ENCODE data around the gene FAM181A. TPM values are rescaled to one million over a fixed set of nuclear protein-coding genes. Genes with fewer than 3 reads are reported as not detected.
A peak's percentile ranks its signal among the peaks of the same experiment; 100 is the strongest.

FAM181A gene
- polyA plus RNA-seq, 3 donors, result not detected

GRCh38 chr14:93929048-93929535, 1.9 kb downstream of the FAM181A start:
- DNase-seq, result no peak

GRCh38 chr14:93929657-93930056, 2.5 kb downstream of the FAM181A start:
- no peak for DNase-seq

- DNase-seq, result no peak
These were observed 3.3 kb downstream of the FAM181A start for GRCh38 chr14:93930296-93930988.

DNA sequence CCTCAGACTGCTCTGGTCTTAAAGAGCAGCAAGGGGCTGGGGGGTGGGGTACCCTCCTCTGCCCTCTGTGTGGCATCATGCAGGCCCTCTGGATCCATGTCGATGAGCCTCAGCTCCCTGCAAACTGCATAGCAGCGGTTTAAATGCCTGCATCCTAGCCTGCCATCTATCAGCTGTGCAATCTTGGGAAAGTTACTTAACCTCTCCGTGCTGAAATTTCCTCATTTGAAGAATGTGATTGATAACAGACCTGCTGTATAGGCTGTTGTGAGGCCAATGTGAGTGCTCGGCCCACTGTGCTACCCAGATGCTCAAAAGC, 3.8 kb downstream of the FAM181A start:
- DNase-seq, result no peak

- no peak for DNase-seq
These were observed 5.5 kb downstream of the FAM181A start for GRCh38 chr14:93932642-93933041.

DNA sequence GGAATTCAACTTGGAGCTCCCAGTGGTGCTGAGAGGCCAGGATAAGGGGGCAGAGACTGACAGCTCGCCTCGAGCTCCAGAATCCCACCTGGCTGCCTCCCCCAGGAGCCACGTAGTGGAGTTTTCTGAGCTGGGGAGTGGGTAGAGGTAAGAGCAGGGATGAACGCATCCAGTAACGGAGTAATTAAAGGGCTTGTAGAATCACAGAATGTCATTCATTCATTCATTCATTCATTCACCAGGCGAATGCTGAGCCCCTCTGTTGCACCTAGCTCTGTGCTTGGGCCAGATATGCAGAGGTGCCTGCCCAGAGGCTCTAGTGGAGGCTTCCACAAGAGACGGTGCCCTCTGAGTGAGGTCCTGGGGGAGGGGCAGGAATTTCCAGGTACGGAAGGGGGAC, 8.1 kb downstream of the FAM181A start:
- DNase-seq, result no peak

GRCh38 chr14:93936245-93936644, 9.1 kb downstream of the FAM181A start:
- DNase-seq, result no peak

DNA sequence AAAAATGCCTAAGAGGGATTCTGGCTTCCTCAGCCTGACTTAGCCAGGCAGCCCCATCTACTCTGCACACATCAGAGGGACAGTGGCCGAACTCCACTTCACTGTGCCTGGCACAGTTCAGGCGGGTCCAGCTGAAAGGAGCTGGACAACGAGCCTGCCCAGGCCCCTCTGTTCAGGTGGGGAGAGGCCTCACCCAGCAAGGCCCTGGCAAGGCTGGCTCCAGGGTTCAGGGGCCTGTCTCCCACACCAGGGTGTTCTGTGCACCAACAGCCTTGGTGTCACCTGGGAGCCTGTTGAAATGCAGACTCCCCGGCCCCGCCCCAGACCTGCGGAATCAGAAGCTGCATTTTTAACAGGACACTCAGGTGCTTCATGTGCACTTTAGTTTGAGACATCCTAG, 9.8 kb downstream of the FAM181A start:
- DNase-seq, result no peak

GRCh38 chr14:93937519-93937918, 10.4 kb downstream of the FAM181A start:
- no peak for DNase-seq

DNA sequence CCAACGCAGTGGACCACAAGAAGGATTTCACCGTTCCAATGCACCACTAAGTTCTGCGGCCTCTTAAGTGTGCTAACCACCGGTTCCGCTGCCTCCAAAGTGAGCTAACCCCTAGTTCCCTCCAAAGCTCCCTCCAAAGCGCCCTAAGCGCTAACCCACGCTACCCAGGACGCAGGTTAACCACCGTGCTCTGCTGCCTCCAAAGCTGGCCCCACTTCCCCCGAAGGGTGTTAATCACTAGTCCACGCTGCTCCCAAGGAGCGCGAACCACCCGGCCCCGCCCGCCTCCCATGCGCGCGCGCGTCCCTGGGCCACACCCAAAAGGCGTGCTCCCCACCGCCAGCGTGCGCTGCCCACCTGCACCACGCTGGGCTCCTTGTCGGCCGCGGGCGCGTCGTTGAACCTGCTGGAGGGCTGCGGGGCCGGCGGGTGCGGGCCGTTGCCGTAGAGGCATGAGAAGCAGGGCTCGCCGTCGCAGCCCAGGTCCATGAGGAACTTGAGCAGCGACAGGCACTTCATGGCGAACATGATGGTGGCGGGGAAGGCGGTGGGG, 11.7 kb downstream of the FAM181A start:
- DNase-seq, result no peak

DNA sequence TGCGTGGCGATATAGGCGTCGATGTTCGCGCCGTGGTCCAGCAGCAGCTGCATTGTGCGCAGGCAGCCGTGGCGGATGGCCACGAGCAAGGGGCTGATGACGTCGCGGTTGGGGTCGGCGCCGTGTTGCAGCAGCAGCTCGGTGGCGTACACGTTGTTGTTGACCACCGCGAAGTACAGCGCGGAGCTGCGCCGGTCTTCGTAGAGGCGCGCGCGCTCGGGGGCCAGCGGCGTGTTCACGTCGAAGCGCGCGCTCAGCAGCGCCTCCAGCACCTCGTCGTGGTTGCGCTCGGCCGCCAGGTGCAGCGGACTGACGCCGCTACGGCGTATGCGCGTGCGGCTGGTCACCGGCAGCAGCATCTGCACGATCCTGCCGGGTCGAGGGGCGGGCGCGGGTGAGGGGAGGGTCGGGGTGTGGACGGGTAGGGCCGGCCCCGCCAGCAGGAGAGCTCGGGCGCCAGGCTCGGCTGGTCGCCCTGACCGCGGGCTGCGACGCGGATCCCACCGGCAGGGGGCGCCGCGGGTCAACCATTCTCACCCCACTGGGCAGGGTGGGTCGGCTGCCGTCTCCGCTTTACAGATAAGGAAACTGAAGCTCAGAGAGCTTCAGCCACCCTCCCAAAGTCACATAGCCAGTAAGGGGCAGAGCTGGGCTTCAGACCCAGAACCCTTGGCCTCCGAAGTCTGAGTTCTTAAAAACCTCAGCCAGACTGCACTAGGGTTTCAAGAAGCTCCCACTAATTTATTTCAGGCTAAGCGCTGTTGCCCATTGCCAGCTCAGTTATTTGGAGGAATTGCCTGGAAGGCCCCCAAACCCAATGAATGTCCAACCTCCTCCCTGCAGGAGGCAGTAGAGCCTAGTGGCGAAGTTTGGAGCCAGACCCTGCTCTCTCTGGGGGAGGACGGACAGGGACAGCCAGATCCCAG, 12.4 kb downstream of the FAM181A start:
- DNase-seq, result peak; percentile 50

- no peak for DNase-seq
These were observed 13.3 kb downstream of the FAM181A start for GRCh38 chr14:93940437-93940836.

- DNase-seq, result no peak
These were observed 14.3 kb downstream of the FAM181A start for GRCh38 chr14:93941293-93941910.

- no peak for DNase-seq
These were observed 15.9 kb downstream of the FAM181A start for GRCh38 chr14:93943052-93943451.

DNA sequence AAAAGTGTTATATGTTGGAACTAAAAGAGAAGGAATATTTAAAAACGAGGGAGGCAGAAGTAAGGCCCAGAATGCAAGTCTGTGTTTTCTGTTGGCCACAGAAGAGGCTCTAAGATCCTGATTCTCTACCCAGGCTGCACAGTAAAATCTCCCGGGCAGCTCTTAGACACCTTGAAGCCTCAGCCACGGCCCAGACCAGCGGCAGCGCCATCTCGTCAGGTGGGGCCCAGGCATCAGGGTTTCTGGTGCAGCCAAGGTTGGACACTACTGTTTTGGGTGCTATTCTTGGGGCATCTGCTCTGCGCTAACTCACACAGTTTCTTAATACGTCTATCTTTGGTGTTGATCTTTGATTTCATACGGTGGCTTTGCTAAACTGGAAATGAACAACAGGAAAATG, 16.8 kb downstream of the FAM181A start:
- no peak for DNase-seq

DNA sequence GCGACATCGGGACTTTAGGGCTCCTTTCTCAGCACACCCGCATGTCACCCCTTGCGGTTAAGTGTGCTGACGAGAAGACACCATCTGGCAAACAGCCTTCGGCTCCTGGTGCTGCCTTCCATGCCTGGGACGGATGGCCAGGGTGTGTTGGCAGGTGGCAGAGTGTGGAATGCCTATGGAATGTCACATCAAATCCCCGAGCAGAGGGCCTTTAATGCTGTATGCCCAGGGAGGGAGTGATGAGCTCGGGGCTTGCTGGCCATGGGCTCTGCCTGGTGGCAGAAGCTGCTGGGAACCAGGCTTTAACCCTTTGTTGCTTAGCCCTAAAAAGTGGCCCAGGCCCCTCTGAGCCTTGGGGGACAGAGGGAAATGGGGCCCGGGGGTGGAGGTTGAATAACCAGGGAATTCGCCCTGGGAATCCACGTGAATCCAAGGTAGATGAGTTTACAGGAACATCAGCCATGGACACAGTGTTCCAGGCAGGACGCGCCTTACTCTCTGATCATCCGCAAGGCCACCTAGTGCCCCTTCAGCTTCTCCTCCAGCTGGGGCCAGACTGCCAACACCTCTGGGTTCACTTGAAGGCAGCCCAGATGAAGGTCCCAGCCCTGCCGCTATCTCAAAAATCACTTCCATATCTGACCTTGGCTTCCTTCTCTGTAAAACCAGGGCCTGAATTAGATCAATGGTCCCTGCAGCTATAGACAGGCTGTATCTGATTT, 17.4 kb downstream of the FAM181A start:
- DNase-seq, result no peak

DNA sequence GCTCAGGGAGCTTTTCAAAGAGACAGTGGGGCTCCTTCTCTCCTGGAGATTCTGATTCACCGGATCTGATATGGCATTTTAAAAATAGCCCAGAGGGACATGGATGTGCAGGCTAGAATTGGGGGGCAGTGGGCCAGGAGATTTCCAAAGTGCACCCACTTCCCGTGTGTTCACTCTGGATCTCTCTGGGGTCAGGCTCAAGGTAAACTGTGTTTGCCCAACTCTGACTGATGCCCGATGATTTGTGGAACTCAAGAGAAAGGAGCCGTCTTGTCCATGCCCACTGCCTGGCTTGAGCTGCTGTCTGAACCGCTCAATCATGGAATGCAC, 17.9 kb downstream of the FAM181A start:
- DNase-seq, result no peak

DNA sequence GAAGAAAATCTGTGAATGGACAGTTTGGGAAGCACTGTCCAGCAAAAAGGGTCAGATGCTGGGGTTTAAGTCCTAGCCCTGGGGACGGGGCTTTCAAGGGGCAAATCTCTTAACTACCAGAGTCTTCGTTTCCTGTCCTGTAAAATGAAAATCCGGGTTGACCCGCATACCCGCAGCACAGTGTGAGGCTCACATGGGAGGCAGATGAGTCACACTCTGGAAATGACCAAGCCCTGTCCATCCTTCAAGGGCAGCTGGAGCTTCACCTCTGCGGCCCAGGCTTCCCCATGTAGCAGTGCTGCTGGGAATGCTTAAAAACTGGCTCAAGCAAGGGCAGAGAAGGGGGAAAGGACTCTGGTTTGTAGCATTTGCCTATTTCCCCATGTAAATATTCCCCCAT, 19.0 kb downstream of the FAM181A start:
- no peak for DNase-seq

DNA sequence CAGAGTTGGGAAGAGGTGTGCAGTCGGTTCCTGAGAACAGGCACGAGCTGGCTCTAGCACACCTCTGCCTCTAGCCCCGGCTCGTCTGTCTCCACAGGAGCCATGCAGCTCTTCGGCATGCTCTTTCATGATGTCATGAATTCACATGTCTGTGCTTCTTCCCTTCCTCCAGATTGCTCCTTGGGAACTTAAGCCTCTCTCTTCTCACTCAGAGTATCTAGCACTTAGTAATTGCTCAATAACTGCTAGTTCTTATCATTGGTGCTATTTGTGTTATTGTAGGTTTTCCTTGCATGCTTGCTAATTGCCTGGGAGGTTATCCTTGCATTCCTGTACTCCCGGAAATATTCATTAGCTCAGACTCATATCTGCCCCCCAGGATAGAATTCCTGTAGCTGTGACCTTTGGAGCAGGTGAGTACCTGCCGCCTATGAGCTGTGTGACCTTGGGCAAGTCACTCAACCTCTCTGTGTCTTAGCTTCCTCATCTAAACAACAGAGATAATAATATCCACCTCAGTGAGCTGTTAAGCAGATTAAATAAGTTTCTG, 19.5 kb downstream of the FAM181A start:
- no peak for DNase-seq

- DNase-seq, result no peak
These were observed 20.1 kb downstream of the FAM181A start for GRCh38 chr14:93947282-93947681.

DNA sequence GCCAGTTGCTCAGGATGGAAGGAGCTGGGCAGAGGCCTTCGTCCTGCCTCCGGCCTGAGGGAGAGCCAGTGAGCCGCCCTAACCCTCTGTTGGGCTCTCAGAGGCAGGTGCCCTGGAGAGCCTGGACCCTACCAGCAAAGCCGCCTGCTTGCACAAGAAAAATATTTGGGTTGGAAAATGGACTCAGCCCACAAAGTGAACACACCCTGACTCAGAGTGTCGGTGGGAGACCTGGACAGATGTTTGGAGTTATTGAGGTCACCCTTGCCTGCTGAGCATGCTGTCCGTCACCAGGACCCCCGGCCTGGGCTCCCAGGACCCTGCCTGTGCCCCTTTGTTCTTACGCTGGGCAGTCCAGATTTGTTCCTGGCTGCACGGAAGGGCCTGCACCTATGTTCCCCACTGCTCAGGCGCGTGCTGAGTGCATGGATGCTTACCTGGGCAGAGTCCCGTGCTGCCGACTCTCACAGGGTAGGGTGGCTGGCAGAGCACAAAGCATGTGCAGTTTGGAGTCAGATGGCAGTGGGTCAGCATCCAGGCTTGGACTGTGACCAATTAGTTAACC, 22.4 kb downstream of the FAM181A start:
- DNase-seq, result no peak
